K562 (cell line): Measurements from ENCODE around the gene ICAM1. TPM values are rescaled to one million over a fixed set of nuclear protein-coding genes. Genes with fewer than 3 reads are reported as not detected.

Experiments used
- ATAC-seq: fragments of 200-7000 bp; cut with Tn5 transposase; 3 replicates; pipeline ENCODE4 v1.9.1; 2020; ENCODE audit warnings: moderate library complexity
- BruUV-seq: library from RNA; stranded (reverse); fragments of 400-500 nt; replicated peaks from 2 replicates; lab custom pipeline; 2021; lab: Mats Ljungman, UMichigan
- CTCF ChIA-PET: fragments of 300-600 bp; formaldehyde crosslinking; extraction: SDS; loops from one replicate; lab custom pipeline; 2021; ENCODE audit warnings: low intra/inter-chr PET ratio; lab: Yijun Ruan, JAX
- POLR2A ChIA-PET: fragments of 300-600, 350-650 bp; sonication (Branson Sonifier 250); formaldehyde crosslinking; extraction: SDS; loops from one replicate; lab custom pipeline; 2021; ENCODE audit warnings: antibody characterized with exemption, inconsistent platforms; lab: Yijun Ruan, JAX
- DNase-seq, 4 experiments: peaks; one replicate each; pipeline versions ENCODE4 v3.0.0 to v3.0.0-alpha.2; 2011 to 2018; ENCODE audit warnings: low spot score in 3 of 4, mixed read lengths in 3 of 4; ENCODE audit errors: extremely low read depth in 1 of 4
- FAIRE-seq: peaks from 2 replicates; lab custom pipeline; 2011; peaks lifted over from hg19 to GRCh38; lab: Jason Lieb, UNC
- H2AFZ ChIP-seq: 2 replicates; pipeline ENCODE4 v1.6.0; 2011; ENCODE audit warnings: low read depth, low read length, control low read depth, inconsistent platforms
- H3K27ac ChIP-seq: fragments of 200-600 bp; 3 replicates; pipeline ENCODE4 v1.8.0; 2011; ENCODE audit warnings: low read depth, mild to moderate bottlenecking, control low read depth, inconsistent platforms, low read length, moderate library complexity, mixed read lengths; ENCODE audit errors: extremely low read depth
- H3K27me3 ChIP-seq, 2 experiments: fragments of 300-600 bp in 1 of 2; 2 replicates in 1 of 2; 3 replicates in 1 of 2; pipeline versions ENCODE4 v1.6.0 to v1.8.0; 2011; ENCODE audit warnings: inconsistent platforms in 2 of 2, low read length in 2 of 2, mild to moderate bottlenecking in 1 of 2, mixed read lengths in 1 of 2, moderate library complexity in 1 of 2; ENCODE audit not compliant: control insufficient read depth in 2 of 2, insufficient read depth in 2 of 2
- H3K36me3 ChIP-seq: fragments of 300-600 bp; 3 replicates; pipeline ENCODE4 v1.8.0; 2011; ENCODE audit warnings: mild to moderate bottlenecking, low read length, inconsistent platforms; ENCODE audit not compliant: control insufficient read depth, insufficient read depth
- H3K4me1 ChIP-seq, 2 experiments: fragments of 200-600 bp in 1 of 2; replicated peaks in 1 of 2; 2 replicates in 1 of 2; 3 replicates in 1 of 2; pipeline versions ENCODE4 v1.5.1 to v1.8.0; 2011; ENCODE audit warnings: inconsistent platforms in 2 of 2, low read length in 2 of 2, mild to moderate bottlenecking in 1 of 2, mixed read lengths in 1 of 2, moderate library complexity in 1 of 2; ENCODE audit not compliant: control insufficient read depth in 2 of 2, insufficient read depth in 2 of 2
- H3K4me2 ChIP-seq: 2 replicates; pipeline ENCODE4 v1.6.1; 2011; ENCODE audit warnings: low read length, control low read depth, inconsistent platforms, mixed read lengths; ENCODE audit not compliant: insufficient read depth
- H3K4me3 ChIP-seq: fragments of 200-600 bp; sonication (generic), shearing (Covaris generic); 2 replicates; pipeline ENCODE4 v1.5.1; 2016; ENCODE audit warnings: control low read depth, inconsistent platforms
- H3K79me2 ChIP-seq: fragments of 200-600 bp; 3 replicates; pipeline ENCODE4 v1.8.0; 2011; ENCODE audit warnings: low read length, inconsistent platforms; ENCODE audit not compliant: control insufficient read depth, insufficient read depth
- H3K9ac ChIP-seq, 2 experiments: 2 replicates each; pipeline versions ENCODE4 v1.6.0 to v1.6.1; 2011; ENCODE audit warnings: low read depth in 2 of 2, low read length in 2 of 2, control low read depth in 1 of 2, inconsistent platforms in 1 of 2, mild to moderate bottlenecking in 1 of 2, mixed read lengths in 1 of 2; ENCODE audit not compliant: insufficient read depth in 1 of 2
- H3K9me1 ChIP-seq: one replicate; pipeline ENCODE4 v1.6.0; 2011; ENCODE audit warnings: inconsistent platforms, mild to moderate bottlenecking, low read length, moderate library complexity; ENCODE audit not compliant: control insufficient read depth, insufficient read depth
- H3K9me3 ChIP-seq: replicated peaks from 2 replicates; pipeline ENCODE4 v1.5.1; 2011; ENCODE audit warnings: low read depth, low read length, inconsistent platforms; ENCODE audit not compliant: control insufficient read depth, insufficient read depth
- H4K20me1 ChIP-seq: replicated peaks from 2 replicates; pipeline ENCODE4 v1.6.1; 2011; ENCODE audit warnings: low read length, inconsistent platforms, mixed read lengths; ENCODE audit not compliant: control insufficient read depth, insufficient read depth
- DLX4 ChIP-seq: fragments of 250-450 bp; sonication (Bioruptor Pico); IDR thresholded peaks from 2 replicates; pipeline ENCODE4 v1.6.1; 2021; ENCODE audit warnings: mild to moderate bottlenecking
- GMEB1 ChIP-seq: fragments of 250-450 bp; sonication (Bioruptor Pico); IDR thresholded peaks from 2 replicates; pipeline ENCODE4 v1.4.0; 2020; ENCODE audit warnings: mild to moderate bottlenecking
- HMGN3 ChIP-seq: IDR thresholded peaks from 2 replicates; pipeline ENCODE4 v1.6.1; 2011; ENCODE audit warnings: borderline replicate concordance, low read depth, mild to moderate bottlenecking, mixed read lengths, low read length; ENCODE audit not compliant: insufficient read length; ENCODE audit errors: extremely low read depth
- HMGXB4 ChIP-seq: sonication (generic); formaldehyde crosslinking; IDR thresholded peaks from 2 replicates; pipeline ENCODE4 v1.8.1; 2023; ENCODE audit warnings: mild to moderate bottlenecking, missing genetic modification reagents
- MAX ChIP-seq: sonication (generic); formaldehyde crosslinking; IDR thresholded peaks from 2 replicates; pipeline ENCODE4 v1.9.0; 2022; ENCODE audit warnings: mild to moderate bottlenecking, missing genetic modification reagents
- MYNN ChIP-seq, 2 experiments: sonication (generic); formaldehyde crosslinking in 1 of 2; IDR thresholded peaks; 2 replicates each; pipeline versions ENCODE4 v1.5.0 to v1.6.1; 2016 to 2020; ENCODE audit warnings: antibody characterized with exemption in 1 of 2, missing genetic modification reagents in 1 of 2
- NRF1 ChIP-seq, 2 experiments: fragments of 450-650 bp; IDR thresholded peaks in 1 of 2; conservative IDR thresholded peaks in 1 of 2; 2 replicates each; pipeline ENCODE4 v1.6.1; 2014; ENCODE audit warnings: mild to moderate bottlenecking in 2 of 2
- ZBTB2 ChIP-seq: fragments of 450-650 bp; IDR thresholded peaks from 2 replicates; pipeline ENCODE4 v1.6.1; 2016; ENCODE audit warnings: antibody characterized with exemption
- ZNF121 ChIP-seq: sonication (generic); formaldehyde crosslinking; conservative IDR thresholded peaks from 2 replicates; pipeline ENCODE4 v1.8.0; 2022; ENCODE audit warnings: missing genetic modification reagents
- ZNF134 ChIP-seq: fragments of 250-450 bp; sonication (Bioruptor Pico); conservative IDR thresholded peaks from 2 replicates; pipeline ENCODE4 v1.4.0; 2020
- ZNF165 ChIP-seq: fragments of 250-450 bp; sonication (Bioruptor Pico); IDR thresholded peaks from 2 replicates; pipeline ENCODE4 v1.4.0; 2020; ENCODE audit warnings: borderline replicate concordance
- ZNF280A ChIP-seq: fragments of 450-650 bp; IDR thresholded peaks from 2 replicates; pipeline ENCODE4 v1.6.1; 2018; ENCODE audit warnings: mild to moderate bottlenecking, low read depth; ENCODE audit not compliant: partially characterized antibody
- ZNF445 ChIP-seq: fragments of 250-450 bp; sonication (Bioruptor Pico); IDR thresholded peaks from 2 replicates; pipeline ENCODE4 v1.4.0; 2020; ENCODE audit warnings: low read depth, mild to moderate bottlenecking, moderate library complexity
- ZNF717 ChIP-seq: fragments of 250-450 bp; sonication (Bioruptor Pico); IDR thresholded peaks from 2 replicates; pipeline ENCODE4 v1.5.0; 2021
- ZNF75A ChIP-seq: fragments of 450-650 bp; formaldehyde crosslinking; IDR thresholded peaks from 2 replicates; pipeline ENCODE4 v1.4.0; 2020; ENCODE audit warnings: mild to moderate bottlenecking
- WGBS: fragments of 100-300 bp; shearing (Covaris generic); methylation state at CpG from one replicate; pipeline ENCODE4 v1.1.6; 2016; ENCODE audit warnings: low coverage, mixed read lengths; ENCODE audit not compliant: insufficient coverage; ENCODE audit errors: missing lambda C conversion rate; 5-methylcytosine and 5-hydroxymethylcytosine counted together
- in situ Hi-C: fragments of 300-500 bp; cut with MboI; formaldehyde crosslinking; loops from 4 replicates; pipeline ENCODE4 v1.15.0; 2018; ENCODE audit warnings: inconsistent platforms, mixed read lengths
- intact Hi-C: fragments of 100-400 bp; cut with micrococcal nuclease; formaldehyde crosslinking; loops from 2 replicates; pipeline ENCODE4 v1.14.2; 2022
- polyA plus RNA-seq, 8 experiments: library from polyadenylated mRNA; depleted of rRNA in 4 of 8; stranded (reverse) in 5 of 8; unstranded in 3 of 8; fragments of >200 nt; fragmentation: Nextera tagmentation in 2 of 8; fragmentation: Illumina TruSeq in 1 of 8; extraction: Ambion mirVana in 2 of 8; extraction: Trizol in 1 of 8; gene quantifications; 2 replicates each; pipeline versions ENCODE4 v1.2.1 to v1.2.3, GENCODE V29; 2011 to 2014; ENCODE audit warnings: inconsistent platforms in 1 of 8, missing spikeins in 1 of 8
- total RNA-seq, 7 experiments: library from RNA; depleted of rRNA in 6 of 7; stranded (reverse); fragments of >200 nt in 6 of 7; fragmentation: Illumina TruSeq in 2 of 7; extraction: Trizol in 2 of 7; gene quantifications; 2 replicates each; pipeline versions ENCODE4 v1.2.1 to v1.2.3, GENCODE V29; 2011 to 2021; ENCODE audit warnings: low replicate concordance in 1 of 7

Gene ICAM1
- total and polyA plus RNA-seq, 9 of the 15 experiments (the other 6 are each of a cell fraction or from before 2014, with no cell fraction given) = 2.3 to 24.4 (median 13.4) TPM

GRCh38 chr19:10260141-10260584 is 10.8 kb upstream of the ICAM1 start:
- in situ Hi-C loops (no loop called here), intact Hi-C loops (no loop called here)
- no peaks in the 10 kb centered on the region; the same call in 1 of the 2 replicates for H4K20me1 ChIP-seq
- peaks cover 43% of the 10 kb centered on the region for H3K36me3 ChIP-seq
- CTCF ChIA-PET = interaction anchor here (5.5 kb wide), 1 partner anchor 130 kb away, joined by 72 read pairs; no protein-coding TSS in a partner anchor
- 33% methylated on average over 8 of the region's 8 CpGs for WGBS
- H3K9me3 ChIP-seq = no peaks in the 10 kb centered on the region
- ATAC-seq (peak; percentile 38), FAIRE-seq (peak; percentile 90), DNase-seq (peak in 2 of 4 experiments; percentile 7 to 49)
- POLR2A ChIA-PET = interaction anchor here (0.6 to 3.4 kb wide), 13 partner anchors 8 to 163 kb away, joined by 3 to 23 read pairs (median 5); partner anchors contain the start of genes CDC37, ICAM1, MRPL4 and PPAN
- no peaks in the 10 kb centered on the region for H3K79me2 ChIP-seq
- no peak overlapping the region for H3K4me2 ChIP-seq
- H2AFZ ChIP-seq = no peak overlapping the region
- H3K27ac ChIP-seq = no peak overlapping the region
- no peaks in the 10 kb centered on the region for H3K27me3 ChIP-seq
- H3K4me1 ChIP-seq = peaks cover 5 to 34% of the 10 kb centered on the region in 2 experiments; a peak in 3 of 5 replicates
- no TSS peak for BruUV-seq
- H3K9me1 ChIP-seq = no peaks in the 10 kb centered on the region
- no peak overlapping the region; a peak in 1 of 4 replicates for H3K9ac ChIP-seq
- H3K4me3 ChIP-seq = no peak overlapping the region
- no peak for TF ChIP-seq ZNF280A
- TF ChIP-seq HMGN3 = no peak
- TF ChIP-seq MYNN (IDR thresholded peaks at IDR 0.05) = 0 out of 2 replicates have a peak, but pooled peaks have one; percentile 49
- no peak for TF ChIP-seq MYNN (CRISPR knock-in tag; IDR thresholded peaks at IDR 0.05)
- TF ChIP-seq NRF1 (conservative IDR thresholded peaks at IDR 0.05 in 1 of 2, IDR thresholded peaks at IDR 0.05 in 1 of 2) = no peak
- TF ChIP-seq ZNF445 (CRISPR knock-in tag) = no peak
- TF ChIP-seq DLX4 = no peak
- TF ChIP-seq ZNF134 (CRISPR knock-in tag) = no peak
- TF ChIP-seq ZNF717 (CRISPR knock-in tag) = no peak
- no peak for TF ChIP-seq GMEB1 (CRISPR knock-in tag)
- no peak for TF ChIP-seq HMGXB4 (CRISPR knock-in tag)
- no peak for TF ChIP-seq ZNF165 (CRISPR knock-in tag)
- no peak for TF ChIP-seq ZNF75A
- TF ChIP-seq ZNF121 (CRISPR knock-in tag) = no peak
- peak; percentile 37; the same call in 1 of the 2 replicates for TF ChIP-seq MAX (CRISPR knock-in tag)
- no peak for TF ChIP-seq ZBTB2
